ENCODE measurements around the gene STRN3.

GRCh38 chr14:31029016-31029970 is 3.1 kb upstream of the STRN3 start:
- TF ChIP-seq CTCF (IDR thresholded peaks at IDR 0.05; ENCODE audit: low read depth, low read length, missing input control) (no peak), MAX (IDR thresholded peaks at IDR 0.05) (no peak), EGR1 (IDR thresholded peaks at IDR 0.05; ENCODE audit: low read depth in 2 of 2) (no peak), SP1 (IDR thresholded peaks at IDR 0.05) (no peak), TAF1 (conservative IDR thresholded peaks at IDR 0.05) (no peak), RAD21 (IDR thresholded peaks at IDR 0.05) (no peak), GABPA (IDR thresholded peaks at IDR 0.05 in 1 of 2, conservative IDR thresholded peaks at IDR 0.05 in 1 of 2) (no peak), ZBTB33 (IDR thresholded peaks at IDR 0.05) (no peak), ATF3 (IDR thresholded peaks at IDR 0.05) (no peak), HNF4G (IDR thresholded peaks at IDR 0.05) (no peak), JUND (IDR thresholded peaks at IDR 0.05) (no peak), FOXA1 (IDR thresholded peaks at IDR 0.05) (no peak)

Data from liver (tissue), 3 donors.